Large intestine (tissue), 3 donors: ENCODE measurements around the gene EIF4G2. TPM values are rescaled to one million over a fixed set of nuclear protein-coding genes. Genes with fewer than 3 reads are reported as not detected.

Experiments used
- DNase-seq, 2 donors: peaks; one replicate each; pipeline versions ENCODE4 v3.0.0 to v3.0.0-alpha.2; 2013
- H3K27ac ChIP-seq: one replicate; pipeline ENCODE4 v1.5.1; 2013; ENCODE audit warnings: low read length
- H3K27me3 ChIP-seq: 2 replicates; pipeline ENCODE4 v1.6.1; 2013; ENCODE audit warnings: low read length; ENCODE audit not compliant: control insufficient read depth, insufficient read depth
- H3K36me3 ChIP-seq: 2 replicates; pipeline ENCODE4 v1.6.1; 2013; ENCODE audit warnings: low read length; ENCODE audit not compliant: control insufficient read depth, insufficient read depth
- H3K4me1 ChIP-seq: one replicate; pipeline ENCODE4 v1.6.1; 2013; ENCODE audit warnings: low read length; ENCODE audit not compliant: control insufficient read depth, insufficient read depth
- H3K4me3 ChIP-seq: one replicate; pipeline ENCODE4 v1.5.1; 2013; ENCODE audit warnings: low read length
- H3K9me3 ChIP-seq: one replicate; pipeline ENCODE4 v1.6.1; 2013; ENCODE audit warnings: mild to moderate bottlenecking, low read depth, low read length, moderate library complexity; ENCODE audit not compliant: control insufficient read depth
- WGBS: methylation state at CpG from one replicate; pipeline ENCODE4 v1.1.5; 2013; ENCODE audit warnings: low lambda C conversion rate; ENCODE audit not compliant: insufficient coverage; 5-methylcytosine and 5-hydroxymethylcytosine counted together
- polyA plus RNA-seq: library from polyadenylated mRNA; unstranded; fragments of 120-200 nt; gene quantifications from one replicate; pipeline ENCODE4 v1.2.1, GENCODE V29; 2013

Gene EIF4G2
- polyA plus RNA-seq, 1 donor, result 475 TPM

DNA sequence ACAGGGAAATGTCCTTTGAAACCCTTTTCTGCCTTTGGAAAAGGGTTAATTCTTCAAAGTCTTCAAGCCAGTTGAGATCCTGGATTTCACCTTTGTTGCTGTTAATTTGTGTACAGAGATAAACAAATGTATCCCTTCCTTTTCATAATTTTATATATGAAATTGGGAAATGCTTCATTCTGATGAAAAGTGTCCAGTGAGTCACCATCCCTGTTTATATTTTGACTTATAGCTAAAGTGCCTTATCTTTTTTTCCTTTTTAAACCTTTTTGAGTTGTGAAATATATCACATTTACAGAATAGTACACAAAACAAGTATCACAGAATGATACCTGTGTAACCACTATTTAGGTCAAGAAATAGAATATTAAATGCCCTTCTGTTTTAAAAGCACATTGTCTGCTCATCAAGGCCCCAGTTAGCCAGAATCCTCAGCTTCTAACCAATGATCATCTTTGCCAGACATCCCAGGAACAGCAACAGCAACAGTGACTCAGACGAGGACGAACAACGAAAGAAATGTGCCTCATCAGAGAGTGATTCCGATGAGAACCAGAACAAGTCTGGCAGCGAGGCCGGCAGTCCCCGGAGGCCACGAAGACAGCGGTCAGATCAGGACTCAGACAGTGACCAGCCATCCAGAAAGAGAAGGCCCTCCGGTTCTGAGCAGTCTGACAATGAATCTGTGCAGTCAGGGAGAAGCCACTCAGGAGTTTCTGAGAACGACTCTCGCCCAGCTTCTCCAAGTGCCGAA lies 30.3 kb downstream of the EIF4G2 start:
- WGBS, result no CpG with 5 or more reads among the region's 13 CpGs
- H3K4me1 ChIP-seq, result no peaks in the 10 kb centered on the region
- H3K4me3 ChIP-seq, result no peak overlapping the region
- H3K36me3 ChIP-seq, result peaks cover 59% of the 10 kb centered on the region
- no peak overlapping the region for H3K27ac ChIP-seq
- H3K27me3 ChIP-seq, result no peaks in the 10 kb centered on the region
- no peak for DNase-seq
- H3K9me3 ChIP-seq, result no peaks in the 10 kb centered on the region

DNA sequence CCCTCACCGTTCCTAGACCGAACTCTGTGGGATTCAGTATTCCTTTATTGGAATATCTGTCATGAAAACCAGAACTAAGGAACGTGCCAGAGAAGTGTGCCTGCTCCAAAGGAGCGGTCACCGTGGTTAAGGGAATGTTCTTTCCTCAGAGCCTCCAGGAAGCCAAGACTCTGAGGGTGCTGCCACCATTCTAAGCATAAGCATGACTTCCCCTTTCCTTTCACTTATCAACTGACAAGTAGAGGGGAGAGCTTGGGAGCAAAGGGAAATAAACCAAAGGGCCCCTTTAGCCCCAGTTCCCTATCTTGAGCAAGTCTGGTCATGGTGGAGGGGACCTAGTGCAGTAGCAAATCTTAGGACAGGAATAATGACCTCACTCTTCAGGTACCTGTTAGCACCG lies 30.9 kb downstream of the EIF4G2 start:
- no peaks in the 10 kb centered on the region for H3K9me3 ChIP-seq
- H3K36me3 ChIP-seq, result peaks cover 65% of the 10 kb centered on the region
- H3K4me3 ChIP-seq, result no peak overlapping the region
- no CpG with 5 or more reads among the region's 6 CpGs for WGBS
- no peaks in the 10 kb centered on the region for H3K4me1 ChIP-seq
- no peak overlapping the region for H3K27ac ChIP-seq
- H3K27me3 ChIP-seq, result no peaks in the 10 kb centered on the region
- DNase-seq, result no peak

DNA sequence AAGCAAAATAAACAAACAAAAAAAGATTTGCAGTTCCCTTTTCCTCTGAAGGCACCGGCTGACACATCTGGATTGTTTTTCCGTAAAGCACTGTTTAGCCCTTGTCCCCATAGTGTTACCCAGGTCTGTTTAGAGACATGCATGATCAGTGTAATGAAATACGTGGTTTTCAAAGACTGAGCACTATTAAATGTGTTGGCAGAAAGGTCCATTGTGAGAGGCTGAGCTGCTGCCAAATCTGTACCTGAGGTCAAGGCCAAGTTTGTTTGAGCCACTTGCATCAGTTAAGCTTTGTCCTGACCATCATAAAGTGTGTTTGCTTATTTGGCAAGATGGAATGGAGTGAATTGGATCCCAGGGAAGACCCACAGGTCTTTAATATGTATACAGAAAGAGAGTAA lies 31.3 kb downstream of the EIF4G2 start:
- Histone ChIP-seq H3K27ac (no peak overlapping the region), H3K4me1 (no peaks in the 10 kb centered on the region), H3K4me3 (no peak overlapping the region), H3K36me3 (peaks cover 69% of the 10 kb centered on the region), H3K27me3 (no peaks in the 10 kb centered on the region), H3K9me3 (no peaks in the 10 kb centered on the region)
- no peak for DNase-seq
- 100% methylated on average over 2 of the region's 3 CpGs for WGBS

DNA sequence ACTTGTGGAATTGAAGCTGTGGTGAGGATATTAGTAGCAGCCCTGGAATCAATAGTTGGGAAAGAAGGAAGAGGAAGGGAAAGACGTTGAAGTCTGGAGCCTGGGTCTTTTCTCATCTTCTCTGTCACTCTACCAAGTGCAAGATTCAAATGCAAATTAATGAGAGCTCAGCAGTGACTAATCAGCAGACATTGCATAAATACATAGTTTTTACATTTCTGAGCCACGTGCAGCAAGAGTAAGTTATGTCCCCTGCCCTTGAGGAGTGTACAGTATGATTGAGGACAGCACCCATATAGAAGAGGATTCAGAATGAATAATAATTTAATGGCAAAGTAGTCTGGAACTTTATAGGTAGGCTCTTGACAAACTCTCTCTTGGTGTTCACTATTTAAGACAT lies 33.9 kb downstream of the EIF4G2 start:
- H3K36me3 ChIP-seq, result peaks cover 82% of the 10 kb centered on the region
- DNase-seq, result no peak
- no CpG with 5 or more reads among the region's 2 CpGs for WGBS
- H3K4me1 ChIP-seq, result no peaks in the 10 kb centered on the region
- no peaks in the 10 kb centered on the region for H3K9me3 ChIP-seq
- H3K4me3 ChIP-seq, result no peak overlapping the region
- no peak overlapping the region for H3K27ac ChIP-seq
- no peaks in the 10 kb centered on the region for H3K27me3 ChIP-seq

DNA sequence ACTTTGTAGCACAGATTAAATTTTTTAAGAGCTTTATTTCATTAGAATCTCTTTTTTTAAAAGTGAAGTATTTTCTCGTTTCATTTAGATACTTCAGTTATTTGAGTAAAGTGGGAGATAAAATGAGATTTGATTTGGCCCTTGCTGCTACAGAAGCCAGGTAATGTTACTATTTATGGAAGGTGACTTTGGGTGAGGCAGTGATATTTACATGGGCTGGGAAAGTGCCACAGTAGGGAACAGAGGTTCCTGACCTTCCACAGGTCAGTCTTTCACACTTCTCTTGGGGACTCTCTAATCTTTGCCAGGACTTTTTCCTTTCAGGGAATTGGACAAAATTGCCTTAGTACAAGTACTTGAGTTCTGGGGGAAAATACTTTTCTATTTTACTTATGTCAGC lies 37.3 kb downstream of the EIF4G2 start:
- peaks cover 73% of the 10 kb centered on the region for H3K36me3 ChIP-seq
- H3K27me3 ChIP-seq, result no peaks in the 10 kb centered on the region
- DNase-seq, result no peak
- H3K27ac ChIP-seq, result no peak overlapping the region
- H3K4me1 ChIP-seq, result no peaks in the 10 kb centered on the region
- H3K9me3 ChIP-seq, result no peaks in the 10 kb centered on the region
- WGBS, result 100% methylated on average over 1 of the region's 1 CpG
- H3K4me3 ChIP-seq, result no peak overlapping the region

DNA sequence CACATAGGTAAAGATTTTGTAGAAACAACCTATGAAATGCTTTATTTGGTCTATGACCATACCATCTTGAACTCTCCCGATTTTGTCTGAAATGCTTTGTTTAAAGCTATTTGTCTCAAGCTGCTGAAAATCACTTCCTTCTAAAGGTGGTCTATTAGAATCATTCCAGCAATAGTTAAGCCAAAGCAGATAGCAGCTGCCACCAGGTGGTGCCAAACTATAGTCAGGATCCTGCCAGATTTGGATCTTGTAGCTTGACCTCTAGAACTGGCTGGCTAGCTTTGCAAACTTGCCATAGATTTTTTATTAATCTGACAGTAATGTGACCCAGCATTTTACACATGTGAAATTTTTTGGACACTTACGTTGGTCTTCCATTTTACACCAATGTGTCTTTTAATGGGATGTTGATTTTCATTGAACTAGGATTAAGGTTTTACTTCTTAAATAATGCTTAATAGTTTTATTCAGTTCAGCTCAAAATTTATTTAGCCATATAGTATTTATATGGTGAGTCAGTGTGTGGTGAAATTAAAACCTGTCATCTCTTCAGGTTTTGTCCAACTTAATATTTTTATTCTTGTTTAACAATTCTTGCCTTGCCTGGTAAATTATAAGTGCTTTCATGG lies 38.0 kb downstream of the EIF4G2 start:
- H3K36me3 ChIP-seq, result peaks cover 71% of the 10 kb centered on the region
- H3K27ac ChIP-seq, result no peak overlapping the region

DNA sequence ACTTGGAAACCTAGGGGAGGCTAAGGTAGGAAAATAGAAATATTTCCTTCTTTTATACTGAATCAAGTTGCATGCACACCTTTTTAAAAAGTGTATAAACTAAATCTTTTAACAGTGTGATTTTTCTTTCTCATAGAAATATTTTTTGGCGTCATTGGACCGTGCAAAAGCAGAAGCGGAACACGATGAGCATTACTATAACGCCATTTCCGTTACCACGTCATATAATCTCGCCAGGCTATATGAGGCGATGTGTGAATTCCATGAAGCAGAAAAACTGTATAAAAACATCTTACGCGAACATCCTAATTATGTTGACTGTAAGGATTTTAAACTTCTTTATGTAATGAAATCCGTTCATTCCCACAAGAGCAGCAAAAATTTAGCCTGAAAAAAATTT lies 44.3 kb downstream of the EIF4G2 start:
- H3K27ac ChIP-seq, result no peak overlapping the region
- H3K9me3 ChIP-seq, result no peaks in the 10 kb centered on the region
- H3K27me3 ChIP-seq, result no peaks in the 10 kb centered on the region
- no peak for DNase-seq
- WGBS, result 83% methylated on average over 7 of the region's 12 CpGs
- peaks cover 66% of the 10 kb centered on the region for H3K36me3 ChIP-seq
- H3K4me3 ChIP-seq, result no peak overlapping the region
- H3K4me1 ChIP-seq, result no peaks in the 10 kb centered on the region

More for the DNA sequence above, 38.0 kb downstream of the EIF4G2 start:
- H3K9me3 ChIP-seq, result no peaks in the 10 kb centered on the region
- H3K27me3 ChIP-seq, result no peaks in the 10 kb centered on the region
- H3K4me3 ChIP-seq, result no peak overlapping the region
- 80% methylated on average over 2 of the region's 2 CpGs for WGBS
- no peaks in the 10 kb centered on the region for H3K4me1 ChIP-seq
- DNase-seq, result peak in 1 of 2 donors; percentile 21

DNA sequence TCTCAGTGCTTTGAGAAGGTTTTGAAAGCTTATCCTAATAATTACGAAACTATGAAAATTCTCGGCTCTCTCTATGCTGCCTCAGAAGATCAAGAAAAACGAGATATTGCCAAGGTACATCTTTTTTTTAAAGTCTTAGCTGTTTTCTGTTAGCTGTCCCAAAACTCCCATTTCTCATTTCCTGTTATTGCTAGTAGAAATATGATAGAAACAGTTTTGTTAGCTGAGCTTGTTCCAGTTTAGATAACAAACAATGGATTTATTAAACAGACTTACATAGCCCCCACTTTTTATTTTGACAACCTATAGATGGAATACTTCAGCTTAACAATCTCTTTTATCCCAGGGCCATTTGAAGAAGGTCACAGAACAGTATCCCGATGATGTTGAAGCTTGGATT lies 45.0 kb downstream of the EIF4G2 start:
- no peaks in the 10 kb centered on the region for H3K9me3 ChIP-seq
- no peak for DNase-seq
- H3K4me3 ChIP-seq, result no peak overlapping the region
- H3K4me1 ChIP-seq, result no peaks in the 10 kb centered on the region
- no peak overlapping the region for H3K27ac ChIP-seq
- WGBS, result 100% methylated on average over 2 of the region's 4 CpGs
- H3K36me3 ChIP-seq, result peaks cover 71% of the 10 kb centered on the region
- H3K27me3 ChIP-seq, result no peaks in the 10 kb centered on the region

DNA sequence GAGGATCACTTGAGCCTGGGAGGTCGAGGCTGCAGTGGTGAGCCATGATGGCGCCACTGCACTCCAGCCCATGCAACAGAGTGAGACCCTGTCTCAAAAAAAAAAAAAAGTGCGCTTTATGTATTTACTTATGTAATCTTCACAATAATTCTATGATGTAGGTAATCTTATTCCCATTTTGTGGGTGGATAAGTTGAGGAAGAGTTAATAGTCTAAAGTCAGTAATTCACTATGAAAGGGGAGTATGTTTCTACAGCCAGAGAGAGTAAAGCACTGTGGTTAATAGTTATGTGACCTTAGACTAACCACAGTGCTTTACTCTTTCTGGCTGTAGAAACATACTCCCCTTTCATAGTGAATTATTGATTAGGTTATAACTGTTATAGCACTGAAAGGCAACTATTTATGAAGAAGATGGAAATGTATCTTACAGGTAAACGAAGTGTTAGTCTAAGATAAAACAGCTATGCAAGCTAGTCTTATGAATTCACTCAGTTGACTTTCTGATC lies 45.8 kb downstream of the EIF4G2 start:
- no peak overlapping the region for H3K4me3 ChIP-seq
- no peaks in the 10 kb centered on the region for H3K9me3 ChIP-seq
- H3K27ac ChIP-seq, result no peak overlapping the region
- no peak for DNase-seq
- WGBS, result no CpG with 5 or more reads among the region's 4 CpGs
- no peaks in the 10 kb centered on the region for H3K4me1 ChIP-seq
- H3K36me3 ChIP-seq, result peaks cover 77% of the 10 kb centered on the region
- H3K27me3 ChIP-seq, result no peaks in the 10 kb centered on the region

DNA sequence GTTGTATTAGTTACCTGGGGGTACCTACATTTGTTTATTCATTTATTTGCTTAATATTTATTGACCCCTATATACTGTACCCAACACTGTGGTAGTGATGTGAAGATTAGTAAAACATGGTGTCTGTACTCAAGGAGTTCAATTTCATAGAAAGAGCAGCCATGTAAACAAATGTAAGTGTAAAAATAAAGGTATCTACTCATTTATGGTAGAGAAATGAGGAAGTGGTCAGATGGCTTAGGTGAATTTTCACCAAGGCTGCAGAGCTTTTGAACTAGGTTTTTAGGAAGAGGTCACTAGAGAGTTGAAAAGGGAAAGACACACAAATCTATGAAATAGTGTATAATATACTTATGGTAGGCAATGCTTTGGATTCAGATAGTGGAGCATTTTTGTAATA lies 46.5 kb downstream of the EIF4G2 start:
- H3K27me3 ChIP-seq, result no peaks in the 10 kb centered on the region
- H3K27ac ChIP-seq, result no peak overlapping the region
- no peak for DNase-seq
- no peaks in the 10 kb centered on the region for H3K4me1 ChIP-seq
- H3K4me3 ChIP-seq, result no peak overlapping the region
- no peaks in the 10 kb centered on the region for H3K9me3 ChIP-seq
- H3K36me3 ChIP-seq, result peaks cover 78% of the 10 kb centered on the region
